Activated T-helper 1 cell treated with anti-CD3 and anti-CD28 coated beads, Interleukin-12 subunit alpha, Interleukin-12 subunit beta, Interleukin-2, Interleukin-4 antibody, amounts not matched to agents 30 ng/mL and 10 ng/mL and 1 ng/mL, durations not matched to agents 14 hours and 24 hours and 36 hours (primary cell): Measurements from ENCODE around the gene KREMEN2. TPM values are rescaled to one million over a fixed set of nuclear protein-coding genes. Genes with fewer than 3 reads are reported as not detected.

Source experiments
- DNase-seq: peaks from one replicate; pipeline ENCODE4 v3.0.0; 2021; ENCODE audit warnings: low spot score
- H3K27ac Mint-ChIP-seq: one replicate; pipeline ENCODE4 v1.8.0; 2021; ENCODE audit warnings: mild to moderate bottlenecking, mixed read lengths
- H3K27me3 Mint-ChIP-seq: one replicate; pipeline ENCODE4 v1.8.0; 2022; ENCODE audit warnings: mild to moderate bottlenecking, moderate library complexity, mixed read lengths; ENCODE audit not compliant: insufficient read depth
- H3K36me3 Mint-ChIP-seq: one replicate; pipeline ENCODE4 v1.8.0; 2021; ENCODE audit warnings: low read depth, mixed read lengths
- H3K4me1 Mint-ChIP-seq: one replicate; pipeline ENCODE4 v1.8.0; 2021; ENCODE audit warnings: low read depth, mixed read lengths
- H3K4me3 Mint-ChIP-seq: one replicate; pipeline ENCODE4 v1.8.0; 2021; ENCODE audit warnings: mild to moderate bottlenecking, moderate library complexity, mixed read lengths
- H3K9me3 Mint-ChIP-seq: one replicate; pipeline ENCODE4 v1.8.0; 2021; ENCODE audit warnings: mixed read lengths
- intact Hi-C: fragments of 100-400 bp; cut with micrococcal nuclease; formaldehyde crosslinking; loops from one replicate; pipeline ENCODE4 v1.15.1; 2024
- total RNA-seq: library from RNA; stranded (reverse); gene quantifications from 2 replicates; pipeline ENCODE4 v1.2.3, GENCODE V29; 2022

The KREMEN2 gene
- total RNA-seq, 1 donor from 2014 or later, result 0.18 TPM

DNA sequence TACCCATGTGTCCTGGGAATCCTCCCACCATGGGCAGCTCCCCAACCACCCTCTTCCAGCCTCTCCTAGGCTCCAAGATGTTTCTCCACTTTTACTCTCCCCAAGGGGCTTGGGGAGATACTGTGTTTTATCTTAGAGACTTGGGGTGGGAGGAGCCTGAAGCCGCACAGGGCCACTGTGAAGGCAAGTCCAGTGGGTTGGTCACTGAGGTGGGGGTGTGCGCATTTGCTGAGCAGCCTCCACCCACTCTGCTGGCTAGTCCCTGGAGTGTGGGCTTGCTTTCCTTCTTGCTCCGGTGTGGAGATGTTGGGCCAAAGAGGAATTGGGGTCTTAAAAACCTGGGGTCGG is 44.6 kb downstream of the KREMEN2 start:
- H3K27ac Mint-ChIP-seq, result no peak overlapping the region
- H3K27me3 Mint-ChIP-seq, result peaks cover 10% of the 10 kb centered on the region
- H3K9me3 Mint-ChIP-seq, result no peaks in the 10 kb centered on the region
- no peaks in the 10 kb centered on the region for H3K36me3 Mint-ChIP-seq
- DNase-seq, result no peak
- H3K4me3 Mint-ChIP-seq, result no peak overlapping the region
- H3K4me1 Mint-ChIP-seq, result peaks cover 24% of the 10 kb centered on the region
- intact Hi-C loops, result no loop called here

GRCh38 chr16:3009568-3010390 is 45.7 kb downstream of the KREMEN2 start:
- Mint-ChIP-seq H3K4me3 (no peak overlapping the region), H3K9me3 (no peaks in the 10 kb centered on the region), H3K27ac (no peak overlapping the region), H3K36me3 (no peaks in the 10 kb centered on the region), H3K27me3 (peaks cover 9% of the 10 kb centered on the region), H3K4me1 (peaks cover 24% of the 10 kb centered on the region)
- intact Hi-C loops, result no loop called here
- DNase-seq, result no peak

- intact Hi-C loops, result no loop called here
- no peak overlapping the region for H3K4me3 Mint-ChIP-seq
- H3K9me3 Mint-ChIP-seq, result no peaks in the 10 kb centered on the region
- H3K27me3 Mint-ChIP-seq, result peaks cover 5% of the 10 kb centered on the region
- H3K4me1 Mint-ChIP-seq, result peaks cover 24% of the 10 kb centered on the region
- no peak for DNase-seq
- no peaks in the 10 kb centered on the region for H3K36me3 Mint-ChIP-seq
- H3K27ac Mint-ChIP-seq, result no peak overlapping the region
These were observed 46.4 kb downstream of the KREMEN2 start for GRCh38 chr16:3010510-3010909.

- Mint-ChIP-seq H3K4me3 (no peak overlapping the region), H3K4me1 (peaks cover 17% of the 10 kb centered on the region), H3K27me3 (peaks cover 10% of the 10 kb centered on the region), H3K9me3 (no peaks in the 10 kb centered on the region), H3K36me3 (no peaks in the 10 kb centered on the region), H3K27ac (no peak overlapping the region)
- no peak for DNase-seq
- intact Hi-C loops, result no loop called here
These were observed 48.2 kb downstream of the KREMEN2 start for GRCh38 chr16:3012246-3012645.

DNA sequence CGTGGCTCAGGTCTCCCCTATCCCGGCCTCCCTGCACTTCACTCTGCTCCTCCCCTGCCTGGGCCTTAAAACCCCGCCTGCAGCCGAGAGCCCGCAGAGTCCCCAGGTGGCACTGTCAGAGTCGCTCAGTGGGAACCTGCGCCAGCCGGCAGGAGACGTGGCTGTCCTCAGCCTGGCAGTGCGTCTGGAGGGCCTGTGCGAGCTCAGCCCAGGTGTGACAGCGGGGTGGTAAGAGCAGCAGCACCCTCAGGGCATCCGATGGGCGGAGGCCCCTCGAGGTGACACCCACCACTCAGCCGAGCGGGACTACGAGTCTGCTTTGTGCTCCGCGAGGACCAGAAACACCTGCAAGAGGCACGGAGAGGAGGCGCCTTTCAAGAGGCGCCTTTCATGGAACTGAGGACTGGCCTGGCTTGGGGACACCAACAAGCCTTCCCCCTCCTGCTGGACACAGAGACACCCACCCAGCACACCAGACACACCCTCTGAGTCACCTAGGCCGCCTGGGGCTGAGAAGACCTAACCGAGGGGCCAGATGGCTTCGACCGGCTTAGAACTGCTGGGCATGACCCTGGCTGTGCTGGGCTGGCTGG is 48.8 kb downstream of the KREMEN2 start, which contains the start of gene CLDN9:
Gene CLDN9, plus strand, starts transcription at position 96 of the 593 bp plus-strand sequence. Its CDS starts 440 bp downstream, at position 536.
- no peak for DNase-seq
- H3K27ac Mint-ChIP-seq, result no peak within 1 kb of the TSS
- H3K4me1 Mint-ChIP-seq, result peaks cover 10% of the 10 kb centered on the region
- H3K27me3 Mint-ChIP-seq, result peaks cover 11% of the 10 kb centered on the region
- intact Hi-C loops, result no loop called here
- no peaks in the 10 kb centered on the region for H3K36me3 Mint-ChIP-seq
- H3K4me3 Mint-ChIP-seq, result no peak within 1 kb of the TSS
- no peaks in the 10 kb centered on the region for H3K9me3 Mint-ChIP-seq

DNA sequence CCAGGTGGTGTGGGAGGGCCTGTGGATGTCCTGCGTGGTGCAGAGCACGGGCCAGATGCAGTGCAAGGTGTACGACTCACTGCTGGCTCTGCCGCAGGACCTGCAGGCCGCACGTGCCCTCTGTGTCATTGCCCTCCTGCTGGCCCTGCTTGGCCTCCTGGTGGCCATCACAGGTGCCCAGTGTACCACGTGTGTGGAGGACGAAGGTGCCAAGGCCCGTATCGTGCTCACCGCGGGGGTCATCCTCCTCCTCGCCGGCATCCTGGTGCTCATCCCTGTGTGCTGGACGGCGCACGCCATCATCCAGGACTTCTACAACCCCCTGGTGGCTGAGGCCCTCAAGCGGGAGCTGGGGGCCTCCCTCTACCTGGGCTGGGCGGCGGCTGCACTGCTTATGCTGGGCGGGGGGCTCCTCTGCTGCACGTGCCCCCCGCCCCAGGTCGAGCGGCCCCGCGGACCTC is 49.4 kb downstream of the KREMEN2 start:
- Mint-ChIP-seq H3K4me1 (peaks cover 4% of the 10 kb centered on the region), H3K9me3 (no peaks in the 10 kb centered on the region), H3K36me3 (no peaks in the 10 kb centered on the region), H3K27me3 (peaks cover 16% of the 10 kb centered on the region), H3K27ac (no peak overlapping the region), H3K4me3 (no peak overlapping the region)
- intact Hi-C loops, result no loop called here
- no peak for DNase-seq

DNA sequence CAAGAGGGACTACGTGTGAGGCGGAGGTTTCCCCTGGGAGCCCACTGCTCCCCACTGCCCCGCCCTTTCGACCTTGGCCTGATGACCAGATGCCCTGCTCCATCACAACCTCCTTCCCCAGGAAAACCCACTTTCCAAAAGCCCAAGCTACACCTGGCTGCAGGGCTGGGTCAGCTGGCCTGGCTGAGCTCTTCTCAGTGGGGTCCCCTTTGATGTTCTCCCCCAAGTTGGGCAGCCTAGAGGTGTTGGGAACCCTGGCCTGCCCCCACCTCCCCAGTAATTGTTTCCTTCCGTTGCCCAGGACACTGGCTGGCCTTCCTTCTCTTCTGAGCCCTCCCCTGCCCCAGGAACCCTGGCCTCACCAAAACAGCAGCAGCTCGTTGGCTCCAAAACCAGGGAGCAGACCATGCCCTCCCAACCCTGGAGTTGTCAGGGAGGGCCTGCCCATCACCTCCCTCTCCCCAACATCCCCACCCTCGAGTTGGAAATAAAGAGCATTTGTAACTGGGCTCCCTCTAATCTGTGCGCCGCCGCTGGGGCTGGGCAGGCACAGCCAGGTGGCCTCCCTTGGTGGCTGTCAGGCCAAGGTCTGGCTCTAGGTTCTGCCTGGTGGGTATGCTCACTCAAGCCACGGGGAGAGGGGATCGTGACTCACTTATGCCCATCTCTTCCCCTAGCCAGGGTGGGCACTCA is 50.1 kb downstream of the KREMEN2 start:
- Mint-ChIP-seq H3K4me3 (no peak overlapping the region), H3K4me1 (no peaks in the 10 kb centered on the region), H3K27me3 (peaks cover 16% of the 10 kb centered on the region), H3K27ac (no peak overlapping the region), H3K9me3 (no peaks in the 10 kb centered on the region), H3K36me3 (no peaks in the 10 kb centered on the region)
- DNase-seq, result no peak
- intact Hi-C loops, result no loop called here

DNA sequence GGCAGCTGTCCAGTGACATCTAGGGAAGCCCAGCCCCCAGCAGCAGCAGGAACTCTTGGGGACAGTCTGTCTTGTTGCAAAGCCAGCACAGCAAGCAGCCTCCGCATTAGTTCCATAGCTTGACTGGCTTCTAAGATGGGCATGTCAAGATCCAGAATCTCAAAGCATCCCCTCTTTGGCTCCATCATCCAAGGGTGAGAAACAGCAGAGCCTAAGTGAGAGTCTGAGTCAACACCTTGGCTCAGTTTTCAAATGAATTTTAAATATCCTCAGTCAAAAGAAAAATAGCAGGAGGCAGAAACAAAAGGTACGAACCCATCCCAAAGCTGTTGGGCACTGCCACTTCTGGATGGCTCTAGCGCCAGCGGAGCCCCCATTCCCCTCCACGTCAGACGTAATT is 50.9 kb downstream of the KREMEN2 start:
- Mint-ChIP-seq H3K27me3 (peaks cover 16% of the 10 kb centered on the region), H3K9me3 (no peaks in the 10 kb centered on the region), H3K4me1 (peaks cover 3% of the 10 kb centered on the region), H3K27ac (no peak overlapping the region), H3K36me3 (no peaks in the 10 kb centered on the region), H3K4me3 (no peak overlapping the region)
- intact Hi-C loops, result no loop called here
- no peak for DNase-seq

DNA sequence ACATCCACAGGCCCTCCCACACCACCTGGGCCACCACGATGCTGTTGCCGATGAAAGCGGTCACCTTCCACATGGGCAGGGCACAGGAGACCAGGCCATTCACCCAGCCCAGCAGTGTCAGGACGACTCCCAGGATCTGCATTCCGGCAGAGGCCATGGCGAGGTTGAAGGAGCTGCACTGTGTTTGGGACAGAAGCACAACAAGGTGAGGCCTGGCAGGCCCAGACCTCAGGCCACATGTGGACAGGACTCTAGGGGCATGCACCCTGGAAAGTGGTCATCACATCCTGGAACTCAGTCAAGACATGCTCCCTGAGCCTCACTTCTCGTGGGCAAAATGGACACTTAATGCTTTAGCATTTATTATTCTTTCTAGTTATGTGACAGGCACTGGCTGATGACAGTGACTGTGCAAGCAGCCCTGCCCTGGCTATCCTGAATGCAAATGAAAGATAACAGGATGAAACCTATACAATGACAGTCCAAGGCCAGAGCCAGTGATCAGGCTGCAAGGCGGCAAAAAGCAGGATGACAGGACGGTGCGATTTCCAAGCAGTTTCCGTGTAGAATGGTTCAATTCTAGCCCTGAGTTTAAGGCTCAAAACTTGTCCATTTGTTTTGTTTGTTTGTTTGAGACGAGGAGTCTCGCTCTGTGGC is 51.9 kb downstream of the KREMEN2 start:
- intact Hi-C loops, result no loop called here
- Mint-ChIP-seq H3K4me1 (peaks cover 5% of the 10 kb centered on the region), H3K4me3 (no peak overlapping the region), H3K36me3 (no peaks in the 10 kb centered on the region), H3K27me3 (peaks cover 16% of the 10 kb centered on the region), H3K9me3 (no peaks in the 10 kb centered on the region), H3K27ac (no peak overlapping the region)
- DNase-seq, result no peak

- intact Hi-C loops, result no loop called here
- Mint-ChIP-seq H3K9me3 (no peaks in the 10 kb centered on the region), H3K36me3 (no peaks in the 10 kb centered on the region), H3K27me3 (peaks cover 16% of the 10 kb centered on the region), H3K4me1 (peaks cover 17% of the 10 kb centered on the region), H3K27ac (no peak overlapping the region), H3K4me3 (no peak overlapping the region)
- no peak for DNase-seq
These were observed 53.3 kb downstream of the KREMEN2 start for GRCh38 chr16:3017344-3017743.
